WI38 (cell line): ENCODE results near the gene BORCS5.
"Not testable (repeated sequence)": the region's sequence is repeated elsewhere in the genome, so short reads cannot be mapped to it uniquely, and the experiment has no call there.

Experiments
- H3K4me3 ChIP-seq: 2 replicates; pipeline ENCODE4 v1.5.1; 2011; ENCODE audit warnings: low read depth, mild to moderate bottlenecking, control low read depth, low read length
- CTCF ChIP-seq: IDR thresholded peaks from 2 replicates; pipeline ENCODE4 v1.5.1; 2012; ENCODE audit warnings: low read depth, mild to moderate bottlenecking, control low read depth, low read length

Gene BORCS5

DNA sequence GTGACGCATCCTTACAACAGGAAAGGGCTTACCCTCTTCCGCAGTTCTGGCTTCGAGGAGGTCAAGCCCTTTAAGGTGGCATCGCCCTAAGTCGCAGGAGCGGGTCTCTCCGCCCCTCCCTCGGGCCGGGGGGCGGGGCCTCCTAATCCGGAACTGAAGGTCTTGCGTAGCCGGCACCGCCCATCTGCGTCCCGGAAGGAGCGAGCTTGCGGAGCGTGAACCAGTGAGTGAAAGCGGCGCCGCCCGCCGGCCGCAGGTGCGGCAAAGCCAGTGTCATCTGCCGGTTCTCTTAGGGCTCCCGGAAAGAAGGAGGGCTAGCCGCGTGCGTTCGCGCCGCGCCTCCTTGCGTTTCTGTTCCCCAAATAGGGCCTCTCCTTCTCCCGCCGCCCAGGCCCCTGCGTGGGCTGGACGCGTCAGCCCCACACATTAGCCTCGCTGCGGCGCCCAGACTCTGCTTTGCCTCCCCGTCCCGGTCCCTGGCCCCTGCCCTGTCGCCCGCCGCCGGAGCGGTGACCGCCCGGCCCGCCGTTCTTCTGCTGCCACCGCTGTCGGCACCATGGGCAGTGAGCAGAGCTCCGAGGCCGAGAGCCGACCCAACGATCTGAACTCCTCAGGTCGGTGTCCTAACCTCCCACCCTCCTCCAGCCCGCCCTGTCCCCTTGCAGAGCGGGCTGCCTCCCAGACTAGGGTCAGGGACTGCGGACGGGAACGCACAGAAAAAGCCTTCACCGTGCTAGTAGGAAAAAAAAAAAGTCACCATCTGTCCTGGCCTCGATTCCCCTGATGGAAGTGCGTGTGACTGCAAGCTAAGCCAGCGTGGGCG, at the start of gene BORCS5:
TSS of gene BORCS5 (plus strand) at position 183 of the 823 bp plus-strand sequence. CDS start at position 557, 374 bp downstream.
- H3K4me3 ChIP-seq: peak within 1 kb of the TSS; percentile 80
- peak; percentile 19; the same call in 1 of the 2 replicates for TF ChIP-seq CTCF

GRCh38 chr12:12310695-12311094, 46.2 kb upstream of the BORCS5 start:
- H3K4me3 ChIP-seq: not testable (repeated sequence)

DNA sequence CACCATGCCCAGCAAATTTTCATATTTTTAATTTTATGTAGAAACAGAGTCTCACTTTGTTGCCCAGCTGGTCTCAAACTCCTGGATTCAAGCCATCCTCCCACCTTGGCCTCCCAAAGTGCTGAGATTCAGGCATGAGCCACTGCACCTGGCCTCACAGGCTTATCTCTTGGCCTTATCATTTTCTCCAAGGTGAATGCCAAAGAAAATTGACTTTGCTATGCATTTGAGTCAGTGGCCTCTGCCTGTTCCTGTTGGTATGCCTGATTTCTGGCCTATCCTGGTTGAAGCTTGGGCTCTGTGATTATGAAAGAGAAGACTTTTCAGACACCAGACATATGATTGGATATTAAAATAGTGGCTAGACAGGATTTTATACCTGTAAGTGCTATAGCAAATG, 41.0 kb upstream of the BORCS5 start:
- no peak for TF ChIP-seq CTCF
- H3K4me3 ChIP-seq: no peak overlapping the region

DNA sequence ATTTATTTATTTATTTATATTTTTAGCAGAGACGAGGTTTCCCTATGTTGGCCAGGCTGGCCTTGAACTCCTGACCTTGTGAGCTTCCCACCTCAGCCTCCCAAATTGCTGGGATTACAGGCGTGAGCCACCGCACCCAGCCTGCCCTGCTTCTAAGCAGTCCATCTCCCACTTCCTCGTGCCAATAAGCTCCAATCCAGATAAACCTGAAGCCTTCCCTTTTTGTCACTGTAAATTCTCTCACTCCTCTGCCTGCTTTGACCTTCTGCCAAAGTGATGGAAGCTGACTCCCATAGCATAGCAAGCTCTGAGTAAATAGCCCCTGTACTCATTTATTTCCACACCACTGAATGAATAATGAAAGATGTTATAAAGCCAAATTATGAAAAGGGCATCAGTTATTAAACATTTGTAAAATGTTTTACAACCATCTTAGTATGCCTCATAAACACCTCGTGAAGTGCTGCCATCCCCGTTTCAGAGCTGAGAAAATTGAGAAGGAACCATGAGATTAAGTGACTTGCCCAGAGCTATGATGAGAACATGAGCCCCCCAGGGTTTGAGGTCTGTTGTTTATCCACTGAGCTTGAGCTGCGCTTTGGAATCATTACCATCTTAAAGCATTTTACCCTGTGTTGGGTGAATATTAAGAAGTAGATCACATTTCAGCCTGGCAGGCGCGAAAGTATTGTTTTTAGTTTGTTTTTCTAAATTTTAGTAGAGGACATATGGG, 37.3 kb upstream of the BORCS5 start:
- no peak for TF ChIP-seq CTCF
- no peak overlapping the region for H3K4me3 ChIP-seq

DNA sequence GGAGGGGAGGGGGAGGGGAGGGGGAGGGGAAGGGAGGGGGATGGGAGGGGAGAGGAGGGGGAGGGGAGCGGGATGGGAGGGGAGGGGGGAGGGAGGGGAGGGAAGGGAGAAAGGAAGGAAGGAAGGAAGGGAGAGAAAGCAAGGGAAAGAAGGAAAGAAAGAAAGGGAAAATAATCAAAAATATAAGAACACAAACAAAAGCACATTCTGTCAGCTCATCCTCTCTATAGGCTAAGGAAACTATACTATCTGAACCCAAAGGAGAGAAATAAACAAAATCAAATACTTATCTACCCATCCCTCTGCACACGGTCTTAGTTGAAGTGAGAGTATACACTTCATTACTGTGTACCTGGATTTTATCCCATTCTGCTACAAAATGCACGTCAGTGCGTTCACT, 33.8 kb upstream of the BORCS5 start:
- no peak for TF ChIP-seq CTCF
- H3K4me3 ChIP-seq: no peak overlapping the region

- H3K4me3 ChIP-seq: no peak overlapping the region
- no peak for TF ChIP-seq CTCF
These were observed 33.3 kb upstream of the BORCS5 start for GRCh38 chr12:12323591-12323990.

GRCh38 chr12:12326262-12326661, 30.6 kb upstream of the BORCS5 start:
- no peak overlapping the region for H3K4me3 ChIP-seq
- no peak for TF ChIP-seq CTCF
